Right lobe of liver (tissue), 4 donors: ENCODE results near the gene LDLRAP1.

Source experiments
- POLR2A ChIP-seq: fragments of 450-650 bp; IDR thresholded peaks from one replicate; pipeline ENCODE4 v1.6.1; 2017; ENCODE audit warnings: antibody characterized with exemption, mild to moderate bottlenecking
- TF ChIP-seq, protein P1 (sequence below), 4 donors: fragments of 200-600 bp in 3 of 4; fragments of 450-650 bp in 1 of 4; IDR thresholded peaks; one replicate each; pipeline versions ENCODE4 v1.5.1 to v1.8.0; 2016 to 2022; ENCODE audit warnings: antibody characterized with exemption in 4 of 4, mild to moderate bottlenecking in 2 of 4
- donor health status: DM: no; HTN: no; CAD: no.
- donor health status: DM: no; HTN: no; CAD: no.
- donor health status: DM: no; HTN: yes; CAD: no.

DNA sequence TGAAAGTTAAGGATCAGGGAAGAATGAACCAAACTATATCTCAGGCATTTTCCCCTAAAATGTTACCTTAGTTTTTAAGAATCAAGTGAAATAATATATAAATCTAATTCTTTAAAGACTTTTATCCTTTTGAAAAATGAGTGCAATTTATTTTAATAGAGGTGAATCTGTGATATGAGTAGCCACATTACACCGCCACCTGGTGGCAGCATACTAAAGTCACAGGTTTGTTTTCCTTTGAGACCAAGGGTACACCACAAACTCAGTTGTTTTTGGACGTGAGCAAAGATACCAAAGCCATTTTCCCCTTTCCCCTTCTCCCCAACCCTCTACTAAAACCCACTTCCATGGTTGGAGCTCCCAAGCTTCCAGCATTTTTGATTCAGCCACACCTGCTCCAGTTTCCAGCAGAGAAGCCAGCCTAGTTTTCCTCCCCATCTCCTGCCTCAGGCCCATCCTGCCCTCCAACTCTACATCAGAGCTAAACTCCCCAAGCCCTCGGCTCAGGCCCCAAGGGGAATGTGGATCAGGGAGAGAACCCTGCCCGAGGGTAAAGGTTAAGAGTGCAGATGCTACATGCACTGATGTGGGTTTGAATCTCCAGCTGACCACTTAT lies 22.9 kb upstream of the LDLRAP1 start:
- TF ChIP-seq, protein P1, sequence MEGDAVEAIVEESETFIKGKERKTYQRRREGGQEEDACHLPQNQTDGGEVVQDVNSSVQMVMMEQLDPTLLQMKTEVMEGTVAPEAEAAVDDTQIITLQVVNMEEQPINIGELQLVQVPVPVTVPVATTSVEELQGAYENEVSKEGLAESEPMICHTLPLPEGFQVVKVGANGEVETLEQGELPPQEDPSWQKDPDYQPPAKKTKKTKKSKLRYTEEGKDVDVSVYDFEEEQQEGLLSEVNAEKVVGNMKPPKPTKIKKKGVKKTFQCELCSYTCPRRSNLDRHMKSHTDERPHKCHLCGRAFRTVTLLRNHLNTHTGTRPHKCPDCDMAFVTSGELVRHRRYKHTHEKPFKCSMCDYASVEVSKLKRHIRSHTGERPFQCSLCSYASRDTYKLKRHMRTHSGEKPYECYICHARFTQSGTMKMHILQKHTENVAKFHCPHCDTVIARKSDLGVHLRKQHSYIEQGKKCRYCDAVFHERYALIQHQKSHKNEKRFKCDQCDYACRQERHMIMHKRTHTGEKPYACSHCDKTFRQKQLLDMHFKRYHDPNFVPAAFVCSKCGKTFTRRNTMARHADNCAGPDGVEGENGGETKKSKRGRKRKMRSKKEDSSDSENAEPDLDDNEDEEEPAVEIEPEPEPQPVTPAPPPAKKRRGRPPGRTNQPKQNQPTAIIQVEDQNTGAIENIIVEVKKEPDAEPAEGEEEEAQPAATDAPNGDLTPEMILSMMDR (IDR thresholded peaks at IDR 0.05), result peak; percentile 77 to 89 (median 86)
- TF ChIP-seq POLR2A, result no peak
